GM12878 (cell line): Measurements from ENCODE around the gene MBD6. TPM values are rescaled to one million over a fixed set of nuclear protein-coding genes. Genes with fewer than 3 reads are reported as not detected.
A peak's percentile ranks its signal among the peaks of the same experiment; 100 is the strongest.

Experiments used
- CEBPB ChIP-seq, 2 experiments: fragments of 150-350 bp in 1 of 2; IDR thresholded peaks; 2 replicates each; pipeline ENCODE4 v1.6.1; 2012 to 2014; ENCODE audit warnings: low read depth in 2 of 2, low read length in 2 of 2, borderline replicate concordance in 1 of 2, inconsistent platforms in 1 of 2
- EZH2 ChIP-seq: IDR thresholded peaks from 2 replicates; pipeline ENCODE4 v1.6.1; 2012; ENCODE audit warnings: low read depth, mild to moderate bottlenecking, control low read depth, inconsistent platforms, low read length, borderline replicate concordance; ENCODE audit not compliant: control insufficient read depth
- KDM1A ChIP-seq: fragments of 200-600 bp; sonication (generic); IDR thresholded peaks from 2 replicates; pipeline ENCODE4 v1.6.1; 2016; ENCODE audit warnings: borderline replicate concordance
- polyA plus RNA-seq, 11 experiments: library from polyadenylated mRNA; depleted of rRNA in 4 of 11; unstranded in 6 of 11; stranded (reverse) in 5 of 11; fragments of >200 nt; fragmentation: Nextera tagmentation in 4 of 11; fragmentation: Illumina TruSeq in 1 of 11; extraction: Ambion mirVana in 4 of 11; extraction: Trizol in 1 of 11; gene quantifications; 1 replicate in 1 of 11; 2 replicates in 10 of 11; pipeline versions ENCODE4 v1.2.1 to v1.2.3, GENCODE V29; 2011 to 2016; ENCODE audit warnings: inconsistent platforms in 2 of 11, missing spikeins in 2 of 11, low read depth in 1 of 11
- total RNA-seq, 4 experiments: library from RNA; depleted of rRNA in 3 of 4; stranded (reverse); fragments of >200 nt in 3 of 4; fragmentation: Illumina TruSeq in 1 of 4; extraction: Trizol in 1 of 4; gene quantifications; 2 replicates each; pipeline versions ENCODE4 v1.2.1 to v1.2.3, GENCODE V29; 2013 to 2021
- TF ChIP-seq, protein P1 (sequence below): IDR thresholded peaks from 2 replicates; pipeline ENCODE4 v1.6.1; 2011; ENCODE audit warnings: borderline replicate concordance, low read depth, mild to moderate bottlenecking, moderate library complexity, low read length; ENCODE audit not compliant: insufficient read depth, poor library complexity, severe bottlenecking
- TF ChIP-seq, protein P2 (sequence below): fragments of 450-650 bp; IDR thresholded peaks from 2 replicates; pipeline ENCODE4 v1.6.1; 2014; ENCODE audit warnings: mild to moderate bottlenecking
- TF ChIP-seq, protein P3 (sequence below): IDR thresholded peaks from 2 replicates; pipeline ENCODE4 v1.6.1; 2012; ENCODE audit warnings: low read depth, low read length, improper control_type of control experiment

Gene MBD6
- total and polyA plus RNA-seq, 10 of the 15 experiments (the other 5 are each of a cell fraction or from before 2014, with no cell fraction given) = 1.5 to 52.7 (median 6.8) TPM

DNA sequence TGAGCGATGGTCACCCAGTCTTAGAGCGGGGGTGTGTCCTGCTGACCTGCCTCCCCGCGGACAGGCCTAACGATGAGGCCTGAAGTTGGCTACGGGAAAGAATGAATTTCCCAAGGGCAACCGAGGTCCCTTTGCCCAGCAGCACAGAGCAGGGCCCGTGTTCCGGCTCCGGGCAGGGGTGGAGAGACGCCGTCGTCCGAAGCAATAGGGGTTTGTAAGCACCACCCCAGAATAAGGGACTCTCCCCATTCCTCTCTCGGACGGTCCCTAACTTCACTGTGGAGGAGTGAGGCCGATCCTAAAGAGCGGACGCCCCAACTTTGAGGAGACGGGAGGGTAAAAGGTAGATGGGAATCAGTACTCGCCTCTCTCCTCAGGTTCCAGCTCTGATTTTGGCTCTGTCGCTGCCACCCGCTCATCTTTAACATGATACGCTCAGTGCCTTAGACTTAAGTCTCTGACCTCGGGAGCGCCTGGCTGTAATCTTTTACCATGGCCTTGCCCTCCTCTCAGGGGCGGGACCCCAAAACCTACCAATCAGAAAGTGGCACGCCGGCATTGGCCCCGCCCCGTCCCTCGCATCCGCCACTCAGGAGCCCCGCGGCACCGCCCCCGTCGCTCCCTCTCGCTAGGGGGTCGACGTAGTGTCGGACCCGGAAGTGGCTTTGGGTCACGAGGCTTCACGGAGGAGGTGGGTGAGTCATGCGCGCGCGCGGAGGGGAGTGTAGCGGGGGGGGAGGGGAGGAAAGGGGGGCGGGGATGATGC lies 2.4 kb upstream of the MBD6 start, which contains the start of gene DDIT3 (continued):
- TF ChIP-seq, protein P1, sequence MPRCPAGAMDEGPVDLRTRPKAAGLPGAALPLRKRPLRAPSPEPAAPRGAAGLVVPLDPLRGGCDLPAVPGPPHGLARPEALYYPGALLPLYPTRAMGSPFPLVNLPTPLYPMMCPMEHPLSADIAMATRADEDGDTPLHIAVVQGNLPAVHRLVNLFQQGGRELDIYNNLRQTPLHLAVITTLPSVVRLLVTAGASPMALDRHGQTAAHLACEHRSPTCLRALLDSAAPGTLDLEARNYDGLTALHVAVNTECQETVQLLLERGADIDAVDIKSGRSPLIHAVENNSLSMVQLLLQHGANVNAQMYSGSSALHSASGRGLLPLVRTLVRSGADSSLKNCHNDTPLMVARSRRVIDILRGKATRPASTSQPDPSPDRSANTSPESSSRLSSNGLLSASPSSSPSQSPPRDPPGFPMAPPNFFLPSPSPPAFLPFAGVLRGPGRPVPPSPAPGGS = peak; percentile 44
- TF ChIP-seq, protein P2, sequence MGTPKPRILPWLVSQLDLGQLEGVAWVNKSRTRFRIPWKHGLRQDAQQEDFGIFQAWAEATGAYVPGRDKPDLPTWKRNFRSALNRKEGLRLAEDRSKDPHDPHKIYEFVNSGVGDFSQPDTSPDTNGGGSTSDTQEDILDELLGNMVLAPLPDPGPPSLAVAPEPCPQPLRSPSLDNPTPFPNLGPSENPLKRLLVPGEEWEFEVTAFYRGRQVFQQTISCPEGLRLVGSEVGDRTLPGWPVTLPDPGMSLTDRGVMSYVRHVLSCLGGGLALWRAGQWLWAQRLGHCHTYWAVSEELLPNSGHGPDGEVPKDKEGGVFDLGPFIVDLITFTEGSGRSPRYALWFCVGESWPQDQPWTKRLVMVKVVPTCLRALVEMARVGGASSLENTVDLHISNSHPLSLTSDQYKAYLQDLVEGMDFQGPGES = peak; percentile 78
- no peak for TF ChIP-seq EZH2
- TF ChIP-seq CEBPB (IDR thresholded peaks at IDR 0.05; ENCODE audit: borderline replicate concordance in 1 of 2, low read depth in 2 of 2, low read length in 2 of 2) = no peak
- no peak for TF ChIP-seq KDM1A
- TF ChIP-seq, protein P3, sequence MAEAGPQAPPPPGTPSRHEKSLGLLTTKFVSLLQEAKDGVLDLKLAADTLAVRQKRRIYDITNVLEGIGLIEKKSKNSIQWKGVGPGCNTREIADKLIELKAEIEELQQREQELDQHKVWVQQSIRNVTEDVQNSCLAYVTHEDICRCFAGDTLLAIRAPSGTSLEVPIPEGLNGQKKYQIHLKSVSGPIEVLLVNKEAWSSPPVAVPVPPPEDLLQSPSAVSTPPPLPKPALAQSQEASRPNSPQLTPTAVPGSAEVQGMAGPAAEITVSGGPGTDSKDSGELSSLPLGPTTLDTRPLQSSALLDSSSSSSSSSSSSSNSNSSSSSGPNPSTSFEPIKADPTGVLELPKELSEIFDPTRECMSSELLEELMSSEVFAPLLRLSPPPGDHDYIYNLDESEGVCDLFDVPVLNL = no peak
- TF ChIP-seq, all 136 proteins: peak for 62
